H1 (cell line): ENCODE results near the gene OR5D18. TPM values are rescaled to one million over a fixed set of nuclear protein-coding genes. Genes with fewer than 3 reads are reported as not detected.

Experiments
- CTCF ChIA-PET: fragments of 300-600 bp; sonication (Branson Sonifier 250); formaldehyde crosslinking; loops from one replicate; lab custom pipeline; 2021; ENCODE audit not compliant: partially characterized antibody; lab: Charles Lee
- POLR2A ChIA-PET: fragments of 300-600 bp; sonication (Branson Sonifier 250); formaldehyde crosslinking; loops from one replicate; lab custom pipeline; 2021; ENCODE audit warnings: inconsistent platforms; ENCODE audit not compliant: partially characterized antibody; lab: Charles Lee
- DNase-seq, 2 experiments: peaks; one replicate each; pipeline versions ENCODE4 v3.0.0 to v3.0.0-alpha.2; 2010 to 2022; ENCODE audit warnings: low spot score in 2 of 2, low read depth in 1 of 2, mixed read lengths in 1 of 2
- FAIRE-seq: peaks from 2 replicates; lab custom pipeline; 2011; peaks lifted over from hg19 to GRCh38; lab: Jason Lieb, UNC
- H2AFZ ChIP-seq: 2 replicates; pipeline ENCODE4 v1.8.1; 2012; ENCODE audit warnings: low read length, inconsistent platforms
- H2AK5ac ChIP-seq: 2 replicates; pipeline ENCODE4 v1.6.1; 2013; ENCODE audit warnings: low read depth, low read length
- H2BK120ac ChIP-seq: replicated peaks from 2 replicates; pipeline ENCODE3; 2013; ENCODE audit warnings: low read depth, low read length, inconsistent platforms
- H2BK12ac ChIP-seq: 2 replicates; pipeline ENCODE4 v1.6.1; 2013; ENCODE audit warnings: low read depth, low read length
- H2BK15ac ChIP-seq: 2 replicates; pipeline ENCODE4 v1.6.1; 2013; ENCODE audit warnings: low read length
- H2BK20ac ChIP-seq: 2 replicates; pipeline ENCODE4 v1.6.1; 2013; ENCODE audit warnings: low read length
- H2BK5ac ChIP-seq: 2 replicates; pipeline ENCODE4 v1.6.1; 2013; ENCODE audit warnings: low read depth, low read length
- H3K14ac ChIP-seq: 2 replicates; pipeline ENCODE4 v1.6.1; 2013; ENCODE audit warnings: inconsistent platforms; ENCODE audit not compliant: insufficient read length
- H3K18ac ChIP-seq: 2 replicates; pipeline ENCODE4 v1.6.1; 2013; ENCODE audit warnings: low read length; ENCODE audit errors: extremely low read depth
- H3K23ac ChIP-seq: 2 replicates; pipeline ENCODE4 v1.6.1; 2013; ENCODE audit warnings: inconsistent platforms; ENCODE audit not compliant: insufficient read length
- H3K23me2 ChIP-seq: 2 replicates; pipeline ENCODE4 v1.6.1; 2013; ENCODE audit warnings: low read depth, low read length
- H3K27ac ChIP-seq: 2 replicates; pipeline ENCODE4 v1.6.1; 2011; ENCODE audit warnings: low read depth, low read length, inconsistent platforms
- H3K27me3 ChIP-seq, 4 experiments: replicated peaks in 1 of 4; 1 replicate in 1 of 4; 2 replicates in 3 of 4; pipeline versions ENCODE4 v1.6.1 to v1.8.1; 2011 to 2013; ENCODE audit warnings: low read length in 3 of 4, mild to moderate bottlenecking in 3 of 4, inconsistent platforms in 2 of 4, mixed read lengths in 2 of 4, moderate library complexity in 1 of 4; ENCODE audit not compliant: control insufficient read depth in 3 of 4, insufficient read depth in 3 of 4; ENCODE audit errors: extremely low read depth in 1 of 4
- H3K36me3 ChIP-seq, 4 experiments: 2 replicates each; pipeline versions ENCODE4 v1.6.1 to v1.8.1; 2011 to 2013; ENCODE audit warnings: mild to moderate bottlenecking in 4 of 4, low read length in 3 of 4, moderate library complexity in 2 of 4, control low read depth in 1 of 4, inconsistent platforms in 1 of 4; ENCODE audit not compliant: insufficient read depth in 4 of 4, control insufficient read depth in 2 of 4
- H3K4ac ChIP-seq: replicated peaks from 2 replicates; pipeline ENCODE3; 2013; ENCODE audit warnings: low read length, low read depth, mixed read lengths, inconsistent platforms; ENCODE audit not compliant: insufficient read length
- H3K4me1 ChIP-seq, 4 experiments: replicated peaks in 1 of 4; 1 replicate in 1 of 4; 2 replicates in 3 of 4; pipeline versions ENCODE4 v1.6.1 to v1.8.1; 2011 to 2013; ENCODE audit warnings: low read length in 3 of 4, inconsistent platforms in 2 of 4, mixed read lengths in 1 of 4; ENCODE audit not compliant: insufficient read depth in 4 of 4, control insufficient read depth in 3 of 4
- H3K4me2 ChIP-seq, 2 experiments: 2 replicates each; pipeline versions ENCODE4 v1.6.1 to v1.8.1; 2011 to 2013; ENCODE audit warnings: low read depth in 2 of 2, low read length in 2 of 2, control low read depth in 1 of 2, inconsistent platforms in 1 of 2, mild to moderate bottlenecking in 1 of 2; ENCODE audit not compliant: insufficient read depth in 1 of 2
- H3K4me3 ChIP-seq, 4 experiments: fragments of 200-600, 300-600 bp in 1 of 4; sonication (generic), shearing (Covaris generic), sonication (Bioruptor Twin) in 1 of 4; 2 replicates each; pipeline versions ENCODE4 v1.5.1 to v1.8.1; 2011 to 2016; ENCODE audit warnings: low read length in 4 of 4, low read depth in 3 of 4, control low read depth in 2 of 4, inconsistent platforms in 2 of 4, mild to moderate bottlenecking in 2 of 4, mixed read lengths in 1 of 4, moderate library complexity in 1 of 4; ENCODE audit not compliant: insufficient read depth in 2 of 4; ENCODE audit errors: extremely low read depth in 1 of 4
- H3K56ac ChIP-seq: replicated peaks from 2 replicates; pipeline ENCODE3; 2013; ENCODE audit warnings: low read depth, mild to moderate bottlenecking, mixed read lengths, low read length, inconsistent platforms; ENCODE audit not compliant: insufficient read length
- H3K79me1 ChIP-seq: 2 replicates; pipeline ENCODE4 v1.6.1; 2013; ENCODE audit warnings: low read depth, low read length, control low read depth
- H3K79me2 ChIP-seq, 2 experiments: 2 replicates each; pipeline versions ENCODE4 v1.6.1 to v1.8.1; 2012 to 2013; ENCODE audit warnings: low read length in 2 of 2, mild to moderate bottlenecking in 2 of 2, inconsistent platforms in 1 of 2; ENCODE audit not compliant: insufficient read depth in 2 of 2, control insufficient read depth in 1 of 2
- H3K9ac ChIP-seq, 4 experiments: replicated peaks in 1 of 4; 1 replicate in 1 of 4; 2 replicates in 3 of 4; pipeline versions ENCODE4 v1.6.1 to v1.8.1; 2011 to 2013; ENCODE audit warnings: low read depth in 3 of 4, low read length in 3 of 4, control low read depth in 2 of 4, mild to moderate bottlenecking in 2 of 4, moderate library complexity in 2 of 4, inconsistent platforms in 1 of 4; ENCODE audit errors: extremely low read depth in 1 of 4
- H3K9me3 ChIP-seq, 2 experiments: 2 replicates each; pipeline versions ENCODE4 v1.6.1 to v1.8.1; 2012 to 2013; ENCODE audit warnings: mild to moderate bottlenecking in 2 of 2, moderate library complexity in 2 of 2, control low read depth in 1 of 2, inconsistent platforms in 1 of 2, low read depth in 1 of 2, low read length in 1 of 2, mixed read lengths in 1 of 2; ENCODE audit not compliant: insufficient read depth in 2 of 2
- H4K20me1 ChIP-seq, 2 experiments: replicated peaks in 1 of 2; 2 replicates each; pipeline versions ENCODE3 to v1.8.1; 2011 to 2013; ENCODE audit warnings: inconsistent platforms in 2 of 2, low read length in 2 of 2, mild to moderate bottlenecking in 1 of 2; ENCODE audit not compliant: insufficient read depth in 2 of 2, control insufficient read depth in 1 of 2
- H4K5ac ChIP-seq: 2 replicates; pipeline ENCODE4 v1.6.1; 2013; ENCODE audit warnings: low read length, low read depth, mixed read lengths, inconsistent platforms; ENCODE audit not compliant: insufficient read length
- H4K8ac ChIP-seq: 2 replicates; pipeline ENCODE4 v1.8.0; 2013; ENCODE audit warnings: mild to moderate bottlenecking, moderate library complexity, low read length, inconsistent platforms; ENCODE audit not compliant: insufficient read depth; ENCODE audit errors: extremely low read depth
- H4K91ac ChIP-seq: replicated peaks from 2 replicates; pipeline ENCODE3; 2013; ENCODE audit warnings: low read length, mixed read lengths, inconsistent platforms; ENCODE audit not compliant: insufficient read length
- JUN ChIP-seq: IDR thresholded peaks from 2 replicates; pipeline ENCODE4 v1.6.1; 2011; ENCODE audit warnings: low read depth, mild to moderate bottlenecking, improper control_type of control experiment, low read length
- WGBS, 2 experiments: shearing (Covaris generic) in 1 of 2; methylation state at CpG; one replicate each; pipeline versions ENCODE4 v1.1.6 to v1.1.7; 2013 to 2015; ENCODE audit warnings: low lambda C conversion rate in 2 of 2, mixed read lengths in 2 of 2, inconsistent platforms in 1 of 2, low coverage in 1 of 2, missing lambda C conversion rate in 1 of 2; ENCODE audit not compliant: insufficient replicate concordance in 2 of 2, insufficient coverage in 1 of 2, insufficient read length in 1 of 2; ENCODE audit errors: extremely low coverage in 1 of 2, missing lambda C conversion rate in 1 of 2; 5-methylcytosine and 5-hydroxymethylcytosine counted together
- polyA plus RNA-seq, 7 experiments: library from polyadenylated mRNA; depleted of rRNA in 3 of 7; stranded (reverse) in 5 of 7; unstranded in 2 of 7; fragments of >200 nt in 5 of 7; fragments of 200-250 nt in 2 of 7; gene quantifications; 1 replicate in 5 of 7; 2 replicates in 1 of 7; 4 replicates in 1 of 7; pipeline versions ENCODE4 v1.2.1 to v1.2.3, GENCODE V29; 2011 to 2013; ENCODE audit warnings: missing spikeins in 2 of 7, mixed read lengths in 2 of 7
- total RNA-seq: library from RNA; stranded (reverse); fragmentation: NEBNext Ultra II Directional; extraction: Animal tissue kit (Norgen Biotek cat#: 25700); gene quantifications from 2 replicates; pipeline ENCODE4 v1.2.1, GENCODE V29; 2021
- TF ChIP-seq, protein P1 (sequence below): IDR thresholded peaks from 2 replicates; pipeline ENCODE4 v1.6.1; 2012; ENCODE audit warnings: inconsistent platforms

The OR5D18 gene
- total and polyA plus RNA-seq, 2 of the 8 experiments (the other 6 are each of a cell fraction or from before 2014, with no cell fraction given): not detected

DNA sequence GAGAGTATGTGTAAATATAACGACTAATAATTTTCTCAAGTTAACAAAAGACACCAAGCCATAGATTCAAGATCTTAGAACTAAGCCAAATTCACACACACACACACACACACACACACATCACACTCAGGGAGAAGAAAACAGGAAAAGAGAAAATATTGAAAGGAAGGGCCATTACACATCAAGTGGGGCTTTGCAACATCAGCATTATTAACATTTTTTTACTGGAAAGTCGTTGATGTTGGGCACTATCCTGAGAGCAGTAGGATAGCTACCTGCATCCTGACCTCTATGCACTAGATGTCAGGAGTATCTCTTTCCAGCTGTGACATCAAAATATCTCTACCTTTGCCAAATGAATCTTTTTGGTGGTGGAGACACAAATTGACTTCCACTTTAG, 28.0 kb downstream of the OR5D18 start:
- TF ChIP-seq, protein P1, sequence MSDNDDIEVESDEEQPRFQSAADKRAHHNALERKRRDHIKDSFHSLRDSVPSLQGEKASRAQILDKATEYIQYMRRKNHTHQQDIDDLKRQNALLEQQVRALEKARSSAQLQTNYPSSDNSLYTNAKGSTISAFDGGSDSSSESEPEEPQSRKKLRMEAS: no peak
- TF ChIP-seq JUN: no peak
- H2BK120ac ChIP-seq: no peak overlapping the region
- no peak overlapping the region for H4K91ac ChIP-seq
- H2BK15ac ChIP-seq: no peak overlapping the region
- H2BK5ac ChIP-seq: no peak overlapping the region
- H4K20me1 ChIP-seq: no peaks in the 10 kb centered on the region
- peaks cover 30 to 35% of the 10 kb centered on the region in 2 experiments for H3K9me3 ChIP-seq
- H3K4me2 ChIP-seq: no peak overlapping the region
- no peak overlapping the region for H3K23ac ChIP-seq
- no peak overlapping the region for H2AFZ ChIP-seq
- H3K36me3 ChIP-seq: no peaks in the 10 kb centered on the region; a peak in 1 of 8 replicates
- CTCF ChIA-PET: interaction anchor here (0.6 kb wide), 1 partner anchor 132 kb away, joined by 4 read pairs; no protein-coding TSS in a partner anchor
- H3K56ac ChIP-seq: no peak overlapping the region
- H3K27me3 ChIP-seq: no peaks in the 10 kb centered on the region
- H2BK20ac ChIP-seq: no peak overlapping the region
- H3K27ac ChIP-seq: no peak overlapping the region
- no peak overlapping the region for H3K4ac ChIP-seq
- POLR2A ChIA-PET: no interaction called here
- no peaks in the 10 kb centered on the region for H3K79me2 ChIP-seq
- H3K4me1 ChIP-seq: no peaks in the 10 kb centered on the region
- peaks cover 1% of the 10 kb centered on the region; the same call in 1 of the 2 replicates for H3K23me2 ChIP-seq
- H3K79me1 ChIP-seq: no peaks in the 10 kb centered on the region
- no peak for FAIRE-seq
- no peak overlapping the region for H3K9ac ChIP-seq
- no peak overlapping the region for H3K14ac ChIP-seq
- no peak overlapping the region for H2BK12ac ChIP-seq
- DNase-seq: no peak
- no peak overlapping the region for H2AK5ac ChIP-seq
- no peak overlapping the region for H3K18ac ChIP-seq
- H4K8ac ChIP-seq: no peak overlapping the region
- no peak overlapping the region for H4K5ac ChIP-seq
- H3K4me3 ChIP-seq: no peak overlapping the region
- 57% methylated on average over 2 of the region's 2 CpGs; no CpG with 5 or more reads in 1 of the 2 experiments for WGBS, 2 experiments
